ELF-1 (cell line): ENCODE data around the gene EQTN.

Experiments
- DNase-seq: peaks from one replicate; pipeline ENCODE4 v3.0.0-alpha.2; 2016; ENCODE audit warnings: low read depth, low spot score

EQTN gene

DNA sequence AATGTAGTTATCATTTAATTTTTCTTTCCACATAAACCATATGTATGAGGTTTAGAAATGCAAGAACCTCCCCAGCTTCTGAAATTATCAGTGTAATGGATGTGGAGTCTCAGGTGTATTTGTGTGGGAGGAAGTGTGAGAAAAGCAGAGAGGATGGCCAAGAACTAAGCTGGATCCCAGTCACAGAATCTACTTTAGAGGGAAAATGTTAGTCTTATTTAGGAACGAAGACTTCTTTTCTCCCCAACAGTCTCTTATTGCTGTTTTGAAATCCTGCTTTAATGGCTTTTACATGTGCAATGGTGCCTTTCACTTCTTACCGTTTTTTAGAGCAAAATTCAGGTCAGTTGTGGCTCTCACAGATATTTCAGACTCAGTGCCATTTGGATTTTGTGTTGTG is 3.0 kb downstream of the EQTN start:
- DNase-seq: no peak

DNA sequence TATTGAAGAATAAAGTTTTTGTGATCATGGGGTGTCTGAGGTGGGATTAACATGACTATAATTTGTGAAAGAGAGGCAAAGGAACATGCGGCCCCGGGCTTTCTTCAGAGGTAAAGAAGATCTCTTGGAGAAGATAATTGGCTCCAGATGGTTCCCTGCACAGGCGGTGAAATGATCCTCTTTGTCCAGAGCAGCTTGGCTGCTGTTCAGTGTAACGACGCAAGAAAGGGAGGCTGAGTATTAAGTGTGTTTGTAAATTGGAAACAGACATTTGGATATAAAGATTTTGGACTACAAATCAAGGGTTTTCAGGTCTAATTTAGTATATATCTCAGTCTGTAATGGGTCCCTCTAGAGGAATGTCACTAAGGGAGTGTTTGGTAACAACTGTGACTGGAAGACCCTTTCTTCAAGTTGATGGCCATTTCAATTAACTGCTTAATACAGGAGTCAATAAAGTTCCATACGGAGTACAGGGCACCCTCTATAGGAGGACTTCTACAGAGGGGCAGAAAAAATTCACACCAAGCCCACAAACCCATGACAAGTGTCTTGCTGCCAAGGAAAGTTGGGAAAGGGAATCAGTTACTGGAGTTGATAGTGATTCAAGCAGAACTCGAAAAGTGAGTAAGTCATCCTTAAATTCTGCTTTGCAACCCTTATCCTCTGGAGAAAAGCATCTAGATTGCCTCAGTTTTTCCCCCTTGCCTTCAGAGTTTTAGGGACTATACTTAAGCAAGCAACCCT is 4.1 kb downstream of the EQTN start:
- no peak for DNase-seq

DNA sequence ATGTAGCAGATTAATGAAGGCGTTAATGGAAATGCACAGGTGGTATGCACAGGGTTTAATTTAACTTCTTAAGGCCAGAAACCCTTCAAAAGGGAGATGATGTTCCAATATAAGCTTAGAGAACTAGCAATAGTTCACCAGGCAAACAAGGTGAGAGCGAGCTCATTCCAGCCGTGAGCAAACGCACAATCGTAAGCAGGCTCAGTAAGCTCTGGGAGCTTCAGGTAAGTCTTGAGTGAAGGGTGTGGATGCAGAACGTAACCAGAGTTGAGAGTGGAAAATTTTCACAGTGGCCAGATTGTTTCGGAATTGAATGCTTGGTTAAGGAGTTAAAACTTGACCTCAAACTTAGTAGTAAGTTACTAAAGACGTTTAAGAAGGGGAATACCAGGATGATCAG is 5.7 kb downstream of the EQTN start:
- DNase-seq: no peak

DNA sequence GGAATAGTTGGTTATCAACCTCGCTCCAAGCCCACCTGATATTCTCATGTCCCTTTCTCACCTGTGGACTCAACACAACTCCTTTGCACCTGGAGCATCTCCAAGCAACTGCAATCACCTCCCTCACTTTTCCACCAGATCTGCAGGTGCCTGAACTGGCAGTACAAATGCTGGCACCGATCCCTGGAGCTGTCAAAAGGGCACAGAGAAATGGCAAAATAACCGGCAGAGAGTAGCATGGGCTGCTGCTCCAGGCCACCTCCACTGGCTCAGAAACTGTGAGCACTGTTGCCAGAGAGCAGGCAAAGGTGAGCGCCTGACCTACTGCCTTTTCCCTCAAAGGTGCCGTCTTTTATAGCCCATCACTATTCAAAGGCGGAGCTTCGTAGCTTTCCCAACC is 14.7 kb downstream of the EQTN start:
- DNase-seq: no peak

GRCh38 chr9:27280860-27281259 is 16.1 kb downstream of the EQTN start:
- no peak for DNase-seq

DNA sequence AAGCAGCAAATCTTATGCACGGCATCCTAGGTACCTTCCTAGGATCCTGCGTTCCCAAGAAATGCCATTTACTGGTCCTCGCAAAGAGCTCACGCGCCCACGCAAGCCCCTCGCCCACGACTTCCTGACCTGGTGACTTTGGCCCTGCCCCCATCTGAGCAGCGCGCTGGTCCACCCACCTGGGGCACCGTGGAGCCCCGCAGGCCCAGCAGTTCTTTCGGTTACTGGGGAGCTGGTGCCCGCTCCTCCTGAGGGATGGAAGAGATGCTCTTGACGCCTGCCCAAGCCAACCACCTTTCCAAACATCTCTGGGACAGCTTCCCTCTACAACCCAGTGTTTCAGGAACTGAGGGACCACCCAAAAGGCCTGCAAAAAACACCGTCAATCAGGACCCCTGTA is 16.7 kb downstream of the EQTN start:
- no peak for DNase-seq

GRCh38 chr9:27279611-27280010 is 17.3 kb downstream of the EQTN start:
- DNase-seq: no peak

- DNase-seq: no peak
Measured at GRCh38 chr9:27278374-27278773, 18.6 kb downstream of the EQTN start.

DNA sequence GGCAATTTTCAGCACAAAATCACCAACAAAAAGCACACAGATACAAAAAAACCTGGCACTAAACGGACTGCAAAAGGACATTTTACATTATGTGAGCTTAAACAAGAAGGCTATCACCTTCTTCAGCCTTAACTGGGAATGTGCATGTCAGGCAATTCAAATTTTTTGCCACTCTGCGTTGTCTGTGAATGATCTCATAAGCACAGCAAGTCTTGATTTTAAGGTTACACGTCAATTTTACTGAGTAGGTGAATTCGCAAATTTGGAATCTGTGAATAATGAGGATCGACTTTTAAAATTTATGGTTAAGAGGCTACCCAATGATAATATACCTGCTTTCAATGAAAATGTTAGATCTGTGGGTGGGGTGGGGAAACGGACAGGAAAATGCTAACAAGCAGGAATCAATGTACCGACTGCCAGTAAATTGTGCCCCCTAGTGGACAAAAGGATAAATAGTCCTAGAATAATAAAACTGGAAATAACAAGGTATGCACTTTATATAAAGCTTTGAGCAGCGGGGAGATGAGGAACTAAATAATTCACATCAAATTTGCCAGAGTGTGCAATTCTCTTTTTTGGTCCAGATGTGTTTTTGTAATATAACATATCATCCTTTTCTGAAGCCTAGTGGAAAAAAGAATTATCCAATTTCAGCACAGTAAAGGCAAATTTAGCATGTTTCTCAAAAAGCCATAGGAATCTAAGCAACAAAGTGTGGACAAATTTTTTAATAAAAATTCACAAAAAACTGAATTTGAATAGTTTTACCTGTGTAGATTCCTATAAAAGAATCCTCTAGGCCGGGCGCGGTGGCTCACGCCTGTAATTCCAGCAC is 20.5 kb downstream of the EQTN start:
- peak; percentile 20 for DNase-seq

GRCh38 chr9:27273186-27273585 is 23.8 kb downstream of the EQTN start:
- DNase-seq: no peak

GRCh38 chr9:27272103-27272502 is 24.8 kb downstream of the EQTN start:
- no peak for DNase-seq

DNA sequence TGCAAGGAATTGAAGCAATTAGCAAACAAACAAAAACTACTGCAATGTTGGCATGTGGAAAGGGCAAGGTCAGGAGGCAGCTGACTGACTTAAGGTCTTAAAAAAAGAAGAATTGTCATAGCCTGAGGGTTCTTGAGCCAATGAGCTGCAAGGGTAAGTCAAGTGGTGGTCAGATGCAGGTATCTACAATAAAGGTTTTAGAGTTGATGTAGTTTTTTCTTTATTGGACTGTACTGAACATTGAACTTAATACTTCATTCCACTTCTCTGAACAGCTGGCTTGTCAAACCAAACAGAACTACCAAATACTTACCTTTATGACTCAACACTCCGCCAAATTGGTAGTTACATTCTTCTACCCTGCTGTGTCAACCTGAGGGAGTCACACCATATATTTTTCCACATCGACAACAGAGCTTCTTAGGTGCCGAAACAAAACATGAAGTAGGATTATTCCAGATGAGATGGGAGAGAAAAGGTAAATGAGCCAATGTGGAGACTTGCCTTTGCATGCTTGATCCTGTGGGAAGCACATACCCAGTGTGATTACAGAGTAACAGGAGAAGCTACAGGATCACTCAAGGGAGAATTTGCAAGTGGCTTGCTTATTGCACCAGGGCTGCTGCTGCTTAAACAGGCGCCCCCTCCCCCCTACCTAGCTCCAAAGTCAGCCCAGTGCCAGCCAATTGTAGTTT is 35.3 kb downstream of the EQTN start:
- DNase-seq: no peak

DNA sequence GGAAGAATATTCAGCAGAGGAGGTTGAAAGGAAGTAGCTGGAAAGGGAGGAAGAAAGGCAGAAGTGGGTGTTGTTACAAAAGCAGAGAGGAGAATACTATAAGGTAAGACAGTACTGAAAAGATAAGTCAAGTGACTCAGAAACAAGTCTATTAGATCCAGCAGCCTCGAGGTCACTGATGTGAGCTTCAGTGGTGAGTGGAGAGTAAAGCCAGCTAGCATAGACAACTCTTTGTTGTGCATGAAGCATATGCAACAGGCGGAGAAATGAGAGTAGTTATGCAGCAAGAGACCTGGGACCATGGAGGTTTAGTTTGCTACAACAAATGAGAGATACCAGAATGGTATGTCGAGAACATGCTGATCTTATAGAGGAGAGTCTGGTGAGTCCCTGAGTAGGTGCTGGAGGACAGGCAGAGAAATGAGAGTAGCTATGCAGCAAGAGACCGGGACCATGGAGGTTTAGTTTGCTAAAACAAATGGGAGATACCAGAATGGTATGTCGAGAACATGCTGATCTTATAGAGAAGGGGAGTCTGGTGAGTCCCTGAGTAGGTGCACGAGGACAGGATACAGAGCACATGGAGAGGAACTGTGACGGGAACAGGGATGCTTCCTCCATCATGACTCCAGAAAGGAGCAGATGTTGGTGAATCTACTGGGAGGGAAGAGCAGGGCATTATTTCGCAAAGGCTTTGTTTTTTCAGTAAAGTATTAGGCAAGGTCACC is 36.0 kb downstream of the EQTN start:
- no peak for DNase-seq

DNA sequence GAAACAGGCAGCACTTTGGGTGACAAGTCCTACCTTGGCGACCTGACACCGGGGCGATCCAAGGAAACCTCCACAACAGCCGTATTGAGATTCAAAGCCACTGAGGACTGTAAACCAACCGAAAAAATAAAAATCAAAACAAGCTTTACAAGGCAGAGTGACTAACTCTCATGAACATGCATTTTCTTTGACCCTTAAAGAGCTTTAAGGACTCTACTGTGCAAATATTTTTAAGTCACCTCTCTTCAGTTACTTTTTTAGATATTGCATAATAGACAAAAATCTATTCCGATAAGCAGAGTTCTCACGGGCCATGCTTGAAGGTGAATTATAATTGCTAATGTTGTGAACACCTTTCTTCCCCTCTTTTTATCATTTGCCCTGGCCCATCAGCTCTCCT is 38.3 kb downstream of the EQTN start:
- no peak for DNase-seq

DNA sequence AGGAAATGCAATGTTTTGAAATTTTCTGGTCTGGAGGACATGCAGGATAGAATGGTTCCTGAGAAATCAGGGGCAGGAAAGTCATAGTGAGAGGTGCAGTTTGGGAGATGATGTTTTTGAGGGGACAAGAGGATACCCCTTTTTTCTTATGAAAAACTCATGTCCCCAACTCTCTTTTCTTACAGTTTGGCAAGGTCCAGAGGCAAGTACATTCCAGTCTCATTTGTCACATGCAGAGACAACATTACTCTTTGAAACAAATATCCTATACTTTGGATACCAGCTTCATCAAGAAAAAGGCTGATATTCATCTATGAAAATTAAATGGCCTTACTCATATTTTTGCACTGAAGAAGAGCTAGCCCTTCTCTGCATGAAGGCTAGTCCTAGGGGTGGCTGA is 48.2 kb downstream of the EQTN start:
- DNase-seq: no peak

GRCh38 chr9:27247756-27248155 is 49.2 kb downstream of the EQTN start:
- peak; percentile 9 for DNase-seq

- peak; percentile 44 for DNase-seq
Measured at GRCh38 chr9:27239648-27240047, 57.3 kb downstream of the EQTN start.
